C1 segment of cervical spinal cord (tissue), 14 donors: ENCODE measurements around the gene AFAP1.

ENCODE experiments used
- DNase-seq, 14 donors: peaks; one replicate each; lab custom pipeline; 2025; lab: John Stamatoyannopoulos, UW

AFAP1 gene

DNA sequence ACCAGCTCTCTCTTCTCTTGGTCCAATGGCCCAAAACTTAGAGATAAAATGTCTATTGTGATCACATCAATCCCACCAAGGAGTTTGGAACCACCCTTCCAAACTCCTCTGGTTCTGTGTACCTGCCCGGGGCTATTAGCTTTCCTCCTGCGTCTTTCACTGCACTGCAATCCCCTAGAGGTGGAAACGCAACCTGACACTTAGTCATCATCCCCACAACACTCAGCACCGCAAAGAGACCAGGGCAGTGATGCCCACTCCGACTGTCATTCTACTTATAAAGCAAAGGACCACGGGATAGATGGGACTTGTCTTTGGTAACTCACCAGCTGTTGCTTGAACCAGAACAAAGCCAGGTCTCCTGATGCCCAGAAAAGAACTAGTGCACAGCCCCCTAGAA is 22.0 kb downstream of the AFAP1 start:
- DNase-seq = no peak

DNA sequence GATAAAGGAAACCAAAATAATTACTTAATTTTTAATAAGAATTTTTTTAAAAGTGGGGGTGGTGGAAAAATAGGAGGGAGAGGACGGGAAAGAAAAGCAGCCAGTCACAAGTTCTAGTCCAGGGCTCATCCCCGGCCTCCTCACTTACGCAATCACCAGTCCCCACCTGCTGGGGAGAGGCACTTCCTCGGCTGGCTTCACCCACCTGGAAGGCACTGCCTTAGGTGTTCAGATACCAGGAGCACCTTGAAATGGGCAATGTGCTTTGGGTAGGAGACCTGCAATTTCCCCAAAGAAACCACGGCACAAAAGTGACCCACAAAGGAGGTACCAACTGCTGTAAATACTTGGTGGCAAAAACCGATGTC is 23.8 kb downstream of the AFAP1 start:
- DNase-seq = no peak

DNA sequence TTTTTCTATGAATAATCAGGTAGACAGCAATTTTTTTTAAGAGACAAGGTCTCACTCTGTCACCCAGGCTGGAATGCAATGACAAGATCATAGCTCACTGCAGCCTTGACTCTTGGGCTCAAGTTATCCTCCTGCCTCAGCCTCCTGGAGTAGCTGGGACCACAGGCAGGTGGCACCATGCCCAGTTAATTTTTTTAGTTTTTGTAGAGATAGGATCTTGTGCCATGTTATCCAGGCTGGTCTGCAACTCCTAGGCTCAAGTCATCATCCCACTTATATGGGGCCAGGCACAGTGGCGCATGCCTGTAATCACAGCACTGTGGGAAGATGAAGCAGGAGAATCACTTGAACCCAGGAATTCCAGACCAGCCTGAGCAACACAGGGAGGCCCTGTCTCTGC is 26.8 kb downstream of the AFAP1 start:
- no peak for DNase-seq

DNA sequence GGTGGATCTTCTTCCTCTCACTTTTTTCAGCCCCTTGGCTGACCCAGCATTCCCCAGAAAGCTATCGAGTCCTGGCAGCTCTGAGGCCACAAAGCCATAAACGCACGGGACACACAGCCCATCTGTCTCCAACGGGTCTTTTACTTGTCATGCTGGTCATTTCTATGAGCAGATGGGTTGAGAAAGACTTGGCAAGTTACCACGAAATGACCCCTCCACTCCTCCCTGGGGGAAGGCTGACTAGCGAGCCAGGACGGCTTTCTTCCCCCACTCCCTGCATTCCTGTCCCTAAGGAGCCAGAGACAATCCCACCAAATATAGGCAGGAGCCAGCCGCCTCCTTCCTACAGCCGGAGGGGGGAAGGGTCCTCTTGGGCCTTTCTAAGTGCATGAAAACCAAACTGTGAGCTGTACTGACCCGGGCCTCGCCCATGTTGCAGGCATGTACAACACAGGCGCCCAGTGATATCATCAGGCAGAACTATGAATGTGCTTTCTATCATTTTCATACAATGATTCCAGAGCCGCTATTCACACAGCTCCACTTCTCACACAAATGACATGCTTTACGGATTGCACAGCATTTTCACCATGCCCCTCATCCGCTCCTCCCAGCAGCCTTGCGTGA is 28.6 kb downstream of the AFAP1 start:
- peak in 1 of 14 donors; percentile 19 for DNase-seq

DNA sequence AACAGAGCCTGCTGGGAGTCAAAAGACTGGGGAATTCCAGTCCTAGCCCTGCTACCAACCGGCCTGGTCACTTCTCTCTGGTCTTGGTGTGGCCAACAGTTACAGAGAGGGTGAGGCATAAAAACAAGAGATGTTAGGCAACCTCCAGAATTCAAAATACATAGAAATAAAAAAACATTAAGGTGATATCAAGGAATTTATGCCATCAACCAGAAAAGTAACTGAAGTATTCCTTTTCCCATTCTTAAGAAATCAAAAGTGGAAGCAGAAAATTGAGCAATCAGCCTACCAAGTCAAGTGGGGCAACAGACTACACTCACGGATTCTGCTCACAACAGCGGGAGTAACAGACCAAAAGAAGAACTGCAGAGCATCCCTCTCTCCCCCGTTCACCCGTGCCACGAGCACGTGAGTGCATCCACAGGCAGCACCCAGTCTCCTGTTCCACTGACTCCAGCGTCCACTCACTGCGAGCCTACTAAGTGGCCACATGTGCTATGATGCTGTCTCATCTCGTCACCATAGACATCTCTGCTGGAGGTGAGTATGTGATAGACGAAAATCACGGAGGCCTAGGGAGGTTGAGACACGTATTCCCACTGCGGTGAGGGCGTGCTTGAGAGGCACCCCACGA is 29.3 kb downstream of the AFAP1 start:
- no peak for DNase-seq

DNA sequence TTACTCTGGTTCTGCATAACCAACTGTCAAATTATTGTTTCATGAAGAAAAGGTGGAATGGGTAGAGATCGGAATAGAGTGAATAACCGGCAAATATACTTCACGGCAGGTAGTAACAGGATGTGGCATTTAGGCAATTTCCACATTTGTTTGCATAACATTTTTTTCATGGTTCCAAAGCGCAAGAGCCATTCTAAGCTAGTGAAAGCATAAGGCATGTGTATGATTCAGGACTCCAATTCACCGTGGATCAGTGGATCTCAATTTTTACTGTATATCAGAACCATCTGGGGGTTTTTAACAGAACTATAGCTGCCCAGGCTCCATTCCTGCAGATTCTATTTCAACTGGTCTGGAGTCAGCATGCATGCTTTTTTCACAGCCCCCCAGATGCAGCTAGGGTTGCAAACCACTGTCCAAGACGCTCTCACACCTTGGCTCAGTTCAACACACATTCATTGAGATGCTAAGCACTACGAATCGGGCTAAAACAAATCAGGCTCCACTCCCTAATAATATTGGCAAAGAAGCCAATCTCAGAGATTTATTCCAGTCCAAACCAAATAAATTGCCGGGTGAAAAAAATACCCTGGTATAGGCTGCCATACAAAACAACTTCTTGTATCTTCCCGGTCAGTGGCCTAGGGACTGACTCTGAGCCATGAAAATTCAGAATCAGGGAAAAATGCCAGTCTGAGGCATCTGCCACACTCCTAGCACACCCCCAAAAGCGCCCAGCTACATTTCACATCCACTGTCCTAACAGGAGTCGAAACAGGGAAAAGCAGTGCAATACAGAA is 30.0 kb downstream of the AFAP1 start:
- peak in 1 of 14 donors; percentile 67 for DNase-seq

DNA sequence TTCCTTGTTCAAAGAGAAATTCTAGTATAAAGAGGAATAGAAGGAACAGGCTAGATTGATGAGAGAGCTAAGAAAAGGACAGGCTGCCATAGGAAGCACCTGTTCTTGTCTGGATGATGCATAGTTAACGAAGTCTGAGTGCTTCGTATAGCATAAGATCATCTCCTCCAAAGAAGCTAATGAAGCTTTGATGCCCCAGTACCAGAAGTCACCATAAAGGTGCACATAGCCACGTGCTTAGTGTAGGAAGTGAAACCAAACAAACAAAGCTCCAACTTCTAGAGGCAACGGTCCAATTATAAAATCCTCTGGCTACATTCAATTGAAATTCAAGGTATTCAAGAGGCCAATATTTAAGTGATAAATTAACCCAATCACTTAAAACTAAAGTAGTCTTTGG is 31.0 kb downstream of the AFAP1 start:
- no peak for DNase-seq

DNA sequence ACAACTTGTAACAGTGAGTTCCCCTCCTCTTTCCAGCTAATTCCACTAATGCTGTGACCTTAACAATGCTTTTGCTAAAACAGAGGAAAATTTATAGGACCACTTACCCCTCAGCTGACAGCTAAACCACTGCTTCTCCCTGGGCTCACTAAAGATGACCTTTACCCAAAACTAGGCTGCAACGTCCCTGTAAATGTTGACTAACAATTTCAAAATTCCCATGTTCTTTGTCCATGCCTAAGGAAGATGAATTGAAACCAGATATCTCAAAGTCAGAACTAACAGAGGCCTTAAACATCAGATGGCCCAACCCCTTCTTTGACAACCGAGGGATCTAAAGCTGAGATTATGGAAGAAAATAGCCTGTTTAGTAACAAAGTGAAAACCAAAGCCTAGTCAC is 32.5 kb downstream of the AFAP1 start:
- no peak for DNase-seq

DNA sequence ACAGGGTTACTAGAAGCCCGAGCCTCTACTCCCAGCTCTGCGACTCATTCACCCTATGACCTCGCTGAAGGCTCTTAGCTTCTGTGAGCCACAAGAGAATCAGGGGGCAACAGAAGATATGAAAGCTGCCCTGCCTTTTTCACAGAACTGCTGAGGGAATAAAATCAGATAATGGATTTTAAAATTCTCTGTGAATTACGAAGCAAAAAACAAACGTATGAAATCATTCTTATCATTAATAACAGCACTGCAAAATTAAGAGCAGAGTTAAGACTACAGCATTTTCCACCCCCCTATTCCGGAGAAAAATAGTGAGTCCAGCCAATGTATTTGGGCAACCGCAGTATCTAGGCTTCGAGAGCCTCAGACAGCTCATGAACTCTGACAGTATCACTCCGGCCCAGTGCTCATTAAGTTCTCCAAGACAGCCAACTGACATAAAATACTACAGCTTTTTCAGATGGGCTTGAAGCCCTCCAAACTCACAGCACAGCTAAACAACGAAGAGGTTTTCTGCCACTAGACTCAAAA is 33.4 kb downstream of the AFAP1 start:
- no peak for DNase-seq

DNA sequence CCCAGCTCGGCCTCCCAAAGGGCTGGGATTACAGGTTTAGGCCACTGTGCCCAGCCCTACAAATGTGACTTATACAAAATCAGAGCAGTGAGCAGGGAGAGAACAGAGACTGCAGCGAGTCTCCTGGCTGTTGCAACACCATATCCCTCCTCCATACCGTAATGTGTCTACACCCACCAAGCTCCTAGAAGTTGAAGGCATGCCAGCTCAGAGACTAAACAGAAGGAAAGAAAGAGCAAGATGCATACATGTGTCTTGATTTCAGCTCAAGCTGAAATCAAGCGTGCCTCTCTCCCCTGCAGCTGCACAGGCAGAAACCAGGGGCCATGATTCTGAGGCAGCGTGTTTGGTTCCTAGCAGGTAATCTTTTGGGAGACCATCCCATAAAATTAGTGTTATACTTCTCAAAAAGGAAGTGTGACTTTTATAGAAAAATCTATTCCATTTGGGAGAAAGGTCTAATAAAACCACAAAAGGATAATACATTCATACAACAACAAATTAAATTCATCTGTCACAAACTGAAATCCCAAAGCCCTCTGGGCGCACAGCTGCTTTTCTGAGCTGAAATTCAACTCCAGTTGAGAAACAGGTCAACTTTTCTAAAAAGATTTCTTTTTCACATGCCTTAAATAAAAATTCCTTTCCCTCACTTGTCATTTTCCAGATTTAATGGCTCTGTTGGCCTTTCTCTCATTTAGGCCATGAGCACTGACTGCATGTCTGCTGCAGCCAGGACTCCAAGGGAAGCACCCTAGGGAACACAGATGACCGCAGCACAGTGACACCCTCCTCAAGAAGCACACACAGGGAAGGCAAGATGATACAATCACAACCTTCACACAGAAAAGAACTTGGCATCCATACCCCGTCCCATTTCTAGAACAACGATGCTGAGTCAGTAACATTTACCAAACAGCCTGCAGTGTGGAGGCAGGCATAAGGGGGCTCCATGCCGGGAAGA is 34.4 kb downstream of the AFAP1 start:
- DNase-seq = peak in 1 of 14 donors; percentile 37

DNA sequence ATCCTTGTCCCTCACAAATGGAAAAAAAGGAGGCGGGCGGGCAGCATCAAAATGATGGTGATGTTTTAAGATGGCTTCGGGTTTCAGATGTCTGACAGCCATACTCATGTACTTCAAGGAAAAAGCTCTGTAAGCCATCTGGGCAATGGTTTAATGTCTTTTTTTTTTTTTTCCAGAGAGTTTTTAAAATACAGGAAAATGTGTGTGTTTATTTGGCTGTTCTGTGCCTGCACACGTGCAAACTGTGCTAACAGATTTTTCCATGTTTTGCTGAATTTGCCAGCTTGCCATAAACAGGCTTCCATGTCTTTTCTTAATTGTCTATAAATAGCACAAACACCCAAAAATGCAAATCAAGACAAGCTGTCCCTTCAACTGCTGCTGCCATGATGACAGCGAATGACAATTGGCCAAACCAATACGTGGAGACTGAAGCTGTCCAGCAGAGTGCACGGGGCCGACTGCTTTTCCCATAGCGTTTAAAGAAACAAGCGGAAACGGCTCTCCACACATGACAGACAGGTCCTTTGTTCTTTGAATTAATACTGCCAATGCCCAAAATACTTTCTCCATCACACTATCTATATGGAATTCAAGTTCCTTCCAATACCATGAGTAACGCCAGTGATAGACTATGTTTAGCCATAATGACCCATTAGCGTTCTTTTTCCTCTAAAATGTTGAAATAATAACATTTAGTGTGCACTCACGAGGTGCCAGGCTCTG is 35.7 kb downstream of the AFAP1 start:
- peak in 1 of 14 donors; percentile 48 for DNase-seq

DNA sequence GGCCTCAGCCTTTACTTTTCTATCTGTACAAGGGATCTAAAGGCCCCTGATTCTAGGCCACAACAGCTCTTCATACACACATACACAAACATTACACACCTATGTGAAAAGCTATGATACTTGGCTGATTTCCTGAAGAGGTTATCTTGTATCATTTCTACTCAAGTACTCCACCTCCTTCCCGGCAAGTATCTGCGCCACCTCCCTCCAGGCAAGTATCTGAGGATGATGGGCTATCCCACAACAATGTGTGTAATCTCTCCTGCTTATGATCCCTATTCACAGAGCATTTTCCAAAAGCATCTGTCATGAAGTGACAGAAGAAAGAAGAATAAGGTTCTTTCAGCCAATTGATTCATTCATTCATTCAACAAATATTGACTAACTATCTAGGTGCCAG is 36.8 kb downstream of the AFAP1 start:
- no peak for DNase-seq

DNA sequence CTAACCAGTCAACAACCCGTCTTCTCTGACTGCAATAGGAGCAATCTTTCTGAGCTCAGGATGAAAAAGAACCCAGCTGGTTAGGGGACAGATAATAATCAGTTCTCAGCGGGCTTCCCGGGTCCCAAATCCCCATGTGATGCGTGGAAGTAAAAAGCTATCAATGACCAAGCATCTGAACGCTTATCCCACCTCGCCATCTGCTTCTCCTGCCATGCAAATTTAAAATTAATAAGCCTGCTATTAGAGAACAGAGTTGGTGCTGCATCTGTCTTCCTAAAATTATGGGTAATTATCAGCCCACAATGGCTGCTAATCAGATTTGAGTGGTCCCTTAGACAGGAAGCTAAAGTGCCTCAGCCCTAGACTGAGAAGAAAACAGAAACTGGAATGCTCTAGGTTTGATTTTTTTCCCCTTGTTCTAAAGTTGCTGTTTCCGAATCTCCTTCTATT is 37.5 kb downstream of the AFAP1 start:
- no peak for DNase-seq

DNA sequence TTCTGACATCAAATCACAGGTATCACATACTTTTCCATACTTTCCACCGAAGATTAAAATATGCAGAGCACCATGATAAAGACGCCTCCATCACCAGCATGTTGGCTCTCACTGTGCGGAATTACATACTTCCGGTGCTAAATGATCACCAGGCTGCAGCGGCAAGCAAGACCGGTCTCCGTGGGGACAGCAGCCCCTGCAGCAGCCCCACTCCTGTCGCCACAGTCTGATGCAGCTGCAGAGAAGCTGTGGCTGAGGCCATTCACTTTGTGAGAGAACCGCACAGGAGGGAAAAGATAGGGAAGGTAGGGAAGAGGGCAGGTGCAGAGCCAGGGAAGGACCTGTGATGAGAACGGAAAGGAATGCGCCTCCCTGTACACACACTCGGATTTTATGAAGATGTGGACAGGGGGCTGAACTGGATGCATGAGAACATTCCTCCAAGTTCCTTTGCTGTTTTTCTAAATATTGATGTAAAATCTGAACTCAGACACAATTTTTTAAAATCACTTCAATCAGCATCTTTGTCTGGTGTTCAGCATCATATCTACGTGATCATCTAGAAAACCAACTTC is 38.3 kb downstream of the AFAP1 start:
- no peak for DNase-seq

DNA sequence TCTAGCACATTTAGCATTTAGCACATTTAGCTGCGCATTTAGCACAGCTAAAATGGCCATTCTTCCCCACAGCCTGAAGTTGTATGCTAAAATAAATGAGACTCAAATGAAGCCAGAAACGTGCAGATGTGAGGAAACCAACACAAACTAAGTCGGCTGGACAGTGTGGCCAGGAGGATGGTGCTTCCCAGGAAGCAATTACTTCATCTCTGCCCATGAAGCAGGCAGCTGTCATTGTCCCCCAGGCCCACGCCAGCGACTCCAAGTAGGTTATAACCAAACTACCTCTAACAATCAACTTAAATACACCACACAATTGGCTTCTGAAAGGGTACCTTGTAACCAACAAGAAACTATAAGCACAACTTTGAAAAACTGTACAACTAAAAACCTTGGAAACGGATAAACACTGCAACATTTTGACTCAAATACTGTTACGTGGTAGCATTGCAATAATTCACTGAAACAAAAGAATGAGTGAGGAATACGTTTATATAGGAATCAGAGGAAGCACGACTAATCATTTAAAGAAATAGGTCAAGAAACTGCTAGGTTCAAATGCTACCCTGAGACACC is 39.2 kb downstream of the AFAP1 start:
- DNase-seq = no peak

DNA sequence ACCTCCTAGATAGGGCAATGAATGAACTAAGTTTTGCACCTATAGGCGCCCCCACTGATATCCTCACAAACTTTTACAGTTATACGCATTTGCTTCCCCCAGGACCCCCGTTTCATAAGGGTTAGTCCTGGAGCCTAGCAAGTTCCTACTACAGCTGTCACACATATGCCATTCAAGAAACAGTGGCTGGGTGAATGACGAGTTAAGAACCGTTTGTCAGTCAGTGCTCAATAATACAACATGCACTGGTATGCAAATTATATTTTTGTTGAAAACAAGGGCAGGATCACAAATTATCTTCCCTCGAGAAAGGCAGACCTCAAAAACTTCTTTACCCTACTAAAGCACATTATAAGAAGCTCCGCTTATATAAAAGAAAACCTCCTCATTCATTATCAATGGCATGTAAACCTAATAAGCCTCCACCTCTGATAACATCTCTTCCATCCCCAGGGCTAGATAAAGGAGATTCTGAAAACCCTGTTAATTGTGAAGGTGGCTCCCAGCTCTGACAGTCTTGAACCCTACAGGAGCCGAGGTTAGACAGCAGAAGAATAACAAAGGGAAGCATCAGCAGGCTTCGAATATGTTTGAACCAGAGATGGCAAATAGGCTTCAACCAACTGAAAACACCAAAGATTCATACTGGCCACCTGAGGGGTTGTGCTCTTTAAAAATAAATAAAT is 40.3 kb downstream of the AFAP1 start:
- DNase-seq = no peak

DNA sequence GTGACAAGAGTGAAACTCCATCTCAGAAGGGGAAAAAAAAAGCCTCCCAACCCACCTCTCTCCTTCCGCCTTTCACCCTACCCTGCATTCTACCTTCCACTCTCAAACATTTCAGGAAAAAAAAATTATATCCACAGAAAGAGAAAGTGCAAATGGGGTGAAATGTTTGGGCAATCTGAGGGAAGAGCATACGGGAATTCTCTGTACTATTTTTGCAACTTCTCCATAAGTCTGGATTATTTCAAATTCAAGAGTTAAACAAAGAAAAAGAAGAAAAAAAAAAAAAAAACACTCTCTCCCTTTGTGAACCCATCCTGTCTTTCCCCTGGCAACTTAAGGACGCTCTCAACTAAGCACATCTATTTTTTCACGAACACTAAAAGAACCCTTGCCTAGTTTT is 41.3 kb downstream of the AFAP1 start:
- DNase-seq = no peak

DNA sequence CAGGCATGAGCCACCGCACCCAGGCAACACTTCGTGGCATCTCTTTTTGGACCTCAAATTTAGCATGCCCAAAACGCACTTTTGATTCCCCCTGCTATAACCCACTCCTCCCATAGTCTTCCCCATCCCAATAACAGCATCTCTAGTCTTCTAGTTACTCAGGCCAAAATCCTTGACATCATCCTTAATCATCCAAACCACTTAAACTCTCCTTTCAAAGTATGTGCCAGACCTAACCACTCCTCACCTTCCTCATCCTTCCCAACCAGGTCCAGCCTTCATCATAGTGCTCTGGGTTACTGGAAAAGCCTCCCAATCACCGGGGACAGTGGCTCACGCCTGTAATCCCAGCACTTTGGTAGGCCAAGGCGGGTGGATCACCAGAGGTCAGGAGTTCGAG is 41.9 kb downstream of the AFAP1 start:
- DNase-seq = no peak

DNA sequence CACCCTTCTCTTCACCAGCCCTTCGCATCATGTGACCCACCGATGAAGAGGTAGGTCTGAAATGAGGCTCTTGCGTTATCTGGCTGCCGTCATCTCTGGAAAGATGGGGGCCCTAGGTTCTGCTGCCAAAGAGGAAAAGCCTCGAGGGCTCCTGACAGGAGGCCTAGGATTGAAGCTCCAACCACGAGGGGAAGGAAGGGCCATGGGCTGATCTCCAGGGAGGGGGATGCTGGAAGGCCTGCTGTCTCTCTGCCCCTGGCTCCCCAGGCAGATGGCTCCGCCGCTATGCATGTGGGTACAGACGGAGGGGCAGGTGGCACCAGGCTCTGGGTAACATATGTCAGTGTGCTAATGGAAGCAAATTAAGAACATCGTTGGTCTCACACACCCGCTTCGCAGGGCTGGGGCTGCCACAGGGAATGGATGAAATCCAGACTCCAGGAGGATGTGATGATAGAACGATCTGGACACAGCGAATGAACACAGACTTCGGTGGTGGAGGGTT is 44.9 kb downstream of the AFAP1 start:
- peak in 1 of 14 donors; percentile 83 for DNase-seq
